Daoy (cell line): ENCODE results near the gene KLK6. TPM values are rescaled to one million over a fixed set of nuclear protein-coding genes. Genes with fewer than 3 reads are reported as not detected.

Source experiments
- DNase-seq: peaks from one replicate; pipeline ENCODE4 v3.0.0-alpha.2; 2015; ENCODE audit warnings: low read depth
- total RNA-seq: library from RNA; depleted of rRNA; stranded (reverse); fragments of >200 nt; shearing (Covaris generic); gene quantifications from 2 replicates; pipeline ENCODE4 v1.2.3, GENCODE V29; 2014; rRNA removed

The KLK6 gene
- total RNA-seq, 1 experiment from 2014 or later, result not detected

GRCh38 chr19:50911206-50912101, 57.9 kb downstream of the KLK6 start, which contains the start of gene KLK4:
KLK4 (minus strand) TSS chr19:50911395; CDS start chr19:50910738, 657 bp downstream.
- no peak for DNase-seq

- no peak for DNase-seq
Observed at GRCh38 chr19:50910722-50911121, 58.7 kb downstream of the KLK6 start.

GRCh38 chr19:50909240-50910070, 59.9 kb downstream of the KLK6 start:
- DNase-seq, result peak; percentile 94

Other genes starting within 250 kb of the KLK6 start
- 0.17 and 2.4 TPM in 2 replicates for gene SHANK1, start 249.8 kb downstream of the KLK6 start, total RNA-seq
- gene CLEC11A, start 246.2 kb downstream of the KLK6 start, total RNA-seq, result 47.6 and 56.9 TPM in 2 replicates
- gene GPR32, start 199.1 kb downstream of the KLK6 start, total RNA-seq, result not detected in 2 replicates
- gene ACP4, start 179.2 kb downstream of the KLK6 start, total RNA-seq, result not detected in 2 replicates
- gene KLK1, start 145.8 kb downstream of the KLK6 start, total RNA-seq, result not detected in 2 replicates
- gene KLK15, start 136.0 kb downstream of the KLK6 start, total RNA-seq, result 1.0 TPM in 1 of 2 replicates, not detected in the other
- not detected in 2 replicates for gene KLK3, start 114.7 kb downstream of the KLK6 start, total RNA-seq
- 0.06 and 0.48 TPM in 2 replicates for gene KLK2, start 96.2 kb downstream of the KLK6 start, total RNA-seq
- not detected in 2 replicates for gene KLK4, start 58.2 kb downstream of the KLK6 start, total RNA-seq
- gene KLK5, start 16.6 kb downstream of the KLK6 start, total RNA-seq, result not detected in 2 replicates
- not detected in 2 replicates for gene KLK7, start 14.3 kb upstream of the KLK6 start, total RNA-seq
- gene KLK8, start 32.0 kb upstream of the KLK6 start, total RNA-seq, result not detected in 2 replicates
- gene KLK10, start 50.1 kb upstream of the KLK6 start, total RNA-seq, result 0.63 TPM in 1 of 2 replicates, not detected in the other
- gene KLK11, start 57.0 kb upstream of the KLK6 start, total RNA-seq, result not detected in 2 replicates
- gene KLK12, start 65.4 kb upstream of the KLK6 start, total RNA-seq, result not detected in 2 replicates
- gene KLK13, start 95.5 kb upstream of the KLK6 start, total RNA-seq, result not detected in 2 replicates
- not detected in 2 replicates for gene KLK14, start 113.3 kb upstream of the KLK6 start, total RNA-seq
- gene CTU1, start 138.8 kb upstream of the KLK6 start, total RNA-seq, result 19.5 and 32.4 TPM in 2 replicates
- gene SIGLEC9, start 155.3 kb upstream of the KLK6 start, total RNA-seq, result not detected in 2 replicates
- gene SIGLEC7, start 172.7 kb upstream of the KLK6 start, total RNA-seq, result not detected in 2 replicates